ENCODE data around the gene ACAD9. TPM values are rescaled to one million over a fixed set of nuclear protein-coding genes. Genes with fewer than 3 reads are reported as not detected.

Gene ACAD9
- total and polyA plus RNA-seq, 2 of the 13 experiments (the other 11 are each of a cell fraction or from before 2014, with no cell fraction given), result 15.3 to 38.2 TPM

DNA sequence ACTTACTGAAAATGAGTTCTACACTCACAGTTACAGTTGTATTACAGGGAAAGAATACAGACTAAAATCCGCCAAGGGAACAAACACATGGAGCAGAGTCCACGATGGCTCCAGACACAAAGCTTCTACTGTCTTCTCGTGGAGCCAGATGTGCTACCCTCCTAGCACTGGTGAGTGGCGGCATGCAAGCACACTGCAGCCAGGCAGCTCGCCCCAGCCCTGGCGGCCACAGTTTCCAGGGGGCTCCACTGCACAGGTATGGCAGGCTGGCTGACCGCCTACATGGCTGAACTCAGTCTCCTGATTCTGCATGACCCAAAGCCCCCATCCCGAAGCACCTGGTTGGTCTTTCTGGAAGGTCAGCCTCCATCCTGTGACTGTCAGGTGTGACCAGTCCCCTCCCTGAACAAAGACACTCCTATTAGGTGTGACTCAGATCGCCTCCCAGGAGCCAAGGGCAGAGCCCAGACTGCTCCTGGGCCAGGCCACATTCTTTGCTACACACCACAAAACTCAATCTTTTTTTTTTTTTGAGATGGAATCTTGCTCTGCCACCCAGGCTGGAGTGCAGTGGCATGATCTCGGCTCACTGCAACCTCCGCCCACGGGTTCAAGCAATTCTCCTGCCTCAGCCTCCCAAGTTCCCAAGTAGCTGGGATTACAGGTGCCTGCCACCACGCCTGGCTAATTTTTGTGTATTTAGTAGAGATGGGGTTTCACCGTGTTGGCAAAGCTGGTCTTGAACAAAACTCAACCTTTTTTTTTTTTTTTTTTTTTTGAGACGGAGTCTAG lies 62.9 kb downstream of the ACAD9 start (continued):
- TF ChIP-seq, protein P1, sequence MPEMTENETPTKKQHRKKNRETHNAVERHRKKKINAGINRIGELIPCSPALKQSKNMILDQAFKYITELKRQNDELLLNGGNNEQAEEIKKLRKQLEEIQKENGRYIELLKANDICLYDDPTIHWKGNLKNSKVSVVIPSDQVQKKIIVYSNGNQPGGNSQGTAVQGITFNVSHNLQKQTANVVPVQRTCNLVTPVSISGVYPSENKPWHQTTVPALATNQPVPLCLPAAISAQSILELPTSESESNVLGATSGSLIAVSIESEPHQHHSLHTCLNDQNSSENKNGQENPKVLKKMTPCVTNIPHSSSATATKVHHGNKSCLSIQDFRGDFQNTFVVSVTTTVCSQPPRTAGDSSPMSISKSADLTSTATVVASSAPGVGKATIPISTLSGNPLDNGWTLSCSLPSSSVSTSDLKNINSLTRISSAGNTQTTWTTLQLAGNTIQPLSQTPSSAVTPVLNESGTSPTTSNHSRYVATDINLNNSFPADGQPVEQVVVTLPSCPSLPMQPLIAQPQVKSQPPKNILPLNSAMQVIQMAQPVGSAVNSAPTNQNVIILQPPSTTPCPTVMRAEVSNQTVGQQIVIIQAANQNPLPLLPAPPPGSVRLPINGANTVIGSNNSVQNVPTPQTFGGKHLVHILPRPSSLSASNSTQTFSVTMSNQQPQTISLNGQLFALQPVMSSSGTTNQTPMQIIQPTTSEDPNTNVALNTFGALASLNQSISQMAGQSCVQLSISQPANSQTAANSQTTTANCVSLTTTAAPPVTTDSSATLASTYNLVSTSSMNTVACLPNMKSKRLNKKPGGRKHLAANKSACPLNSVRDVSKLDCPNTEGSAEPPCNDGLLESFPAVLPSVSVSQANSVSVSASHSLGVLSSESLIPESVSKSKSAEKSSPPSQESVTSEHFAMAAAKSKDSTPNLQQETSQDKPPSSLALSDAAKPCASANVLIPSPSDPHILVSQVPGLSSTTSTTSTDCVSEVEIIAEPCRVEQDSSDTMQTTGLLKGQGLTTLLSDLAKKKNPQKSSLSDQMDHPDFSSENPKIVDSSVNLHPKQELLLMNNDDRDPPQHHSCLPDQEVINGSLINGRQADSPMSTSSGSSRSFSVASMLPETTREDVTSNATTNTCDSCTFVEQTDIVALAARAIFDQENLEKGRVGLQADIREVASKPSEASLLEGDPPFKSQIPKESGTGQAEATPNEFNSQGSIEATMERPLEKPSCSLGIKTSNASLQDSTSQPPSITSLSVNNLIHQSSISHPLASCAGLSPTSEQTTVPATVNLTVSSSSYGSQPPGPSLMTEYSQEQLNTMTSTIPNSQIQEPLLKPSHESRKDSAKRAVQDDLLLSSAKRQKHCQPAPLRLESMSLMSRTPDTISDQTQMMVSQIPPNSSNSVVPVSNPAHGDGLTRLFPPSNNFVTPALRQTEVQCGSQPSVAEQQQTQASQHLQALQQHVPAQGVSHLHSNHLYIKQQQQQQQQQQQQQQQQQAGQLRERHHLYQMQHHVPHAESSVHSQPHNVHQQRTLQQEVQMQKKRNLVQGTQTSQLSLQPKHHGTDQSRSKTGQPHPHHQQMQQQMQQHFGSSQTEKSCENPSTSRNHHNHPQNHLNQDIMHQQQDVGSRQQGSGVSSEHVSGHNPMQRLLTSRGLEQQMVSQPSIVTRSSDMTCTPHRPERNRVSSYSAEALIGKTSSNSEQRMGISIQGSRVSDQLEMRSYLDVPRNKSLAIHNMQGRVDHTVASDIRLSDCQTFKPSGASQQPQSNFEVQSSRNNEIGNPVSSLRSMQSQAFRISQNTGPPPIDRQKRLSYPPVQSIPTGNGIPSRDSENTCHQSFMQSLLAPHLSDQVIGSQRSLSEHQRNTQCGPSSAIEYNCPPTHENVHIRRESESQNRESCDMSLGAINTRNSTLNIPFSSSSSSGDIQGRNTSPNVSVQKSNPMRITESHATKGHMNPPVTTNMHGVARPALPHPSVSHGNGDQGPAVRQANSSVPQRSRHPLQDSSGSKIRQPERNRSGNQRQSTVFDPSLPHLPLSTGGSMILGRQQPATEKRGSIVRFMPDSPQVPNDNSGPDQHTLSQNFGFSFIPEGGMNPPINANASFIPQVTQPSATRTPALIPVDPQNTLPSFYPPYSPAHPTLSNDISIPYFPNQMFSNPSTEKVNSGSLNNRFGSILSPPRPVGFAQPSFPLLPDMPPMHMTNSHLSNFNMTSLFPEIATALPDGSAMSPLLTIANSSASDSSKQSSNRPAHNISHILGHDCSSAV (CRISPR knock-in tag; IDR thresholded peaks at IDR 0.05; ENCODE audit: borderline replicate concordance), result no peak
- TF ChIP-seq MAFF (IDR thresholded peaks at IDR 0.05; ENCODE audit: low read depth, low read length), result no peak
- TF ChIP-seq, protein P2, sequence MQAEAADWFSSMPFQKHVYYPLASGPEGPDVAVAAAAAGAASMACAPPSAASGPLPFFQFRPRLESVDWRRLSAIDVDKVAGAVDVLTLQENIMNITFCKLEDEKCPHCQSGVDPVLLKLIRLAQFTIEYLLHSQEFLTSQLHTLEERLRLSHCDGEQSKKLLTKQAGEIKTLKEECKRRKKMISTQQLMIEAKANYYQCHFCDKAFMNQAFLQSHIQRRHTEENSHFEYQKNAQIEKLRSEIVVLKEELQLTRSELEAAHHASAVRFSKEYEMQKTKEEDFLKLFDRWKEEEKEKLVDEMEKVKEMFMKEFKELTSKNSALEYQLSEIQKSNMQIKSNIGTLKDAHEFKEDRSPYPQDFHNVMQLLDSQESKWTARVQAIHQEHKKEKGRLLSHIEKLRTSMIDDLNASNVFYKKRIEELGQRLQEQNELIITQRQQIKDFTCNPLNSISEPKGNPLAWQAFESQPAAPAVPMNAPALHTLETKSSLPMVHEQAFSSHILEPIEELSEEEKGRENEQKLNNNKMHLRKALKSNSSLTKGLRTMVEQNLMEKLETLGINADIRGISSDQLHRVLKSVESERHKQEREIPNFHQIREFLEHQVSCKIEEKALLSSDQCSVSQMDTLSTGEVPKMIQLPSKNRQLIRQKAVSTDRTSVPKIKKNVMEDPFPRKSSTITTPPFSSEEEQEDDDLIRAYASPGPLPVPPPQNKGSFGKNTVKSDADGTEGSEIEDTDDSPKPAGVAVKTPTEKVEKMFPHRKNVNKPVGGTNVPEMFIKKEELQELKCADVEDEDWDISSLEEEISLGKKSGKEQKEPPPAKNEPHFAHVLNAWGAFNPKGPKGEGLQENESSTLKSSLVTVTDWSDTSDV (CRISPR knock-in tag; IDR thresholded peaks at IDR 0.05), result no peak
- TF ChIP-seq, protein P3, sequence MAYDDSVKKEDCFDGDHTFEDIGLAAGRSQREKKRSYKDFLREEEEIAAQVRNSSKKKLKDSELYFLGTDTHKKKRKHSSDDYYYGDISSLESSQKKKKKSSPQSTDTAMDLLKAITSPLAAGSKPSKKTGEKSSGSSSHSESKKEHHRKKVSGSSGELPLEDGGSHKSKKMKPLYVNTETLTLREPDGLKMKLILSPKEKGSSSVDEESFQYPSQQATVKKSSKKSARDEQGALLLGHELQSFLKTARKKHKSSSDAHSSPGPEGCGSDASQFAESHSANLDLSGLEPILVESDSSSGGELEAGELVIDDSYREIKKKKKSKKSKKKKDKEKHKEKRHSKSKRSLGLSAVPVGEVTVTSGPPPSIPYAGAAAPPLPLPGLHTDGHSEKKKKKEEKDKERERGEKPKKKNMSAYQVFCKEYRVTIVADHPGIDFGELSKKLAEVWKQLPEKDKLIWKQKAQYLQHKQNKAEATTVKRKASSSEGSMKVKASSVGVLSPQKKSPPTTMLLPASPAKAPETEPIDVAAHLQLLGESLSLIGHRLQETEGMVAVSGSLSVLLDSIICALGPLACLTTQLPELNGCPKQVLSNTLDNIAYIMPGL (CRISPR knock-in tag; IDR thresholded peaks at IDR 0.05; ENCODE audit: borderline replicate concordance in 1 of 2, low read depth in 1 of 2), result peak in 1 of 2 experiments; percentile 65; a peak in 1 of 4 replicates
- TF ChIP-seq ZNF343 (CRISPR knock-in tag; IDR thresholded peaks at IDR 0.05), result no peak
- TF ChIP-seq ZNF430 (CRISPR knock-in tag; IDR thresholded peaks at IDR 0.05), result peak; percentile 63; the same call in 1 of the 2 replicates
- TF ChIP-seq THAP7 (CRISPR knock-in tag; IDR thresholded peaks at IDR 0.05), result no peak
- TF ChIP-seq ZNF776 (CRISPR knock-in tag; IDR thresholded peaks at IDR 0.05), result no peak
- 0 out of 2 replicates have a peak, but pooled peaks have one; percentile 40 for TF ChIP-seq NFKB2 (CRISPR knock-in tag; IDR thresholded peaks at IDR 0.05; ENCODE audit: borderline replicate concordance)
- no peak for TF ChIP-seq ZBTB25 (CRISPR knock-in tag; IDR thresholded peaks at IDR 0.05)

Measured in HepG2 (cell line).